HEK293 (cell line): ENCODE measurements around the gene DBI.
A peak's percentile ranks its signal among the peaks of the same experiment; 100 is the strongest.

Experiments
- CTCF ChIA-PET: fragments of 350-600 bp; formaldehyde crosslinking; extraction: SDS; loops from one replicate; lab custom pipeline; 2021; ENCODE audit warnings: antibody characterized with exemption; lab: Yijun Ruan, JAX
- POLR2A ChIA-PET: fragments of 300-600 bp; formaldehyde crosslinking; extraction: SDS; loops from one replicate; lab custom pipeline; 2020; ENCODE audit warnings: antibody characterized with exemption, inconsistent platforms; lab: Yijun Ruan, JAX
- H3K27ac ChIP-seq: fragments of 200-500 bp; sonication (Bioruptor generic); 2 replicates; pipeline ENCODE4 v1.5.1; 2014; ENCODE audit warnings: low read depth, low read length, control low read depth, inconsistent platforms; ENCODE audit errors: extremely low read depth
- H3K36me3 ChIP-seq, 2 experiments: fragments of 200-500 bp in 1 of 2; sonication (Bioruptor generic) in 1 of 2; 1 replicate in 1 of 2; 2 replicates in 1 of 2; pipeline ENCODE4 v1.5.1; 2014 to 2017; ENCODE audit warnings: inconsistent platforms in 2 of 2, low read length in 2 of 2; ENCODE audit not compliant: control insufficient read depth in 2 of 2, insufficient read depth in 1 of 2
- H3K4me1 ChIP-seq: fragments of 200-500 bp; sonication (Bioruptor generic); 2 replicates; pipeline ENCODE4 v1.5.1; 2014; ENCODE audit warnings: mild to moderate bottlenecking, low read length, inconsistent platforms; ENCODE audit not compliant: control insufficient read depth, insufficient read depth
- H3K4me3 ChIP-seq: 2 replicates; pipeline ENCODE4 v1.5.1; 2011; ENCODE audit warnings: low read depth, mild to moderate bottlenecking, control low read depth, low read length, moderate library complexity
- H3K9me3 ChIP-seq: fragments of 200-500 bp; sonication (Bioruptor generic); 2 replicates; pipeline ENCODE4 v1.5.1; 2014; ENCODE audit warnings: low read depth, low read length, inconsistent platforms; ENCODE audit not compliant: control insufficient read depth, insufficient read depth
- GLIS1 ChIP-seq: fragments of 450-650 bp; formaldehyde crosslinking; IDR thresholded peaks from 2 replicates; pipeline ENCODE4 v1.5.1; 2016; ENCODE audit warnings: missing biosample characterization, missing genetic modification characterization
- HOXC10 ChIP-seq: sonication (generic); formaldehyde crosslinking; IDR thresholded peaks from 2 replicates; pipeline ENCODE4 v1.8.1; 2023; ENCODE audit warnings: mild to moderate bottlenecking, missing genetic modification reagents
- IKZF3 ChIP-seq: fragments of 450-650 bp; IDR thresholded peaks from 2 replicates; pipeline ENCODE4 v1.5.0; 2018; ENCODE audit warnings: missing biosample characterization, mild to moderate bottlenecking, missing genetic modification characterization, moderate library complexity
- KLF10 ChIP-seq: fragments of 450-650 bp; IDR thresholded peaks from 2 replicates; pipeline ENCODE4 v1.5.1; 2018; ENCODE audit warnings: missing biosample characterization, mild to moderate bottlenecking, missing genetic modification characterization
- KLF8 ChIP-seq: fragments of 450-650 bp; formaldehyde crosslinking; IDR thresholded peaks from 2 replicates; pipeline ENCODE4 v1.5.1; 2016; ENCODE audit warnings: missing biosample characterization, missing genetic modification characterization
- PATZ1 ChIP-seq: fragments of 450-650 bp; formaldehyde crosslinking; IDR thresholded peaks from 2 replicates; pipeline ENCODE4 v1.5.1; 2016; ENCODE audit warnings: missing biosample characterization, missing genetic modification characterization
- SCRT2 ChIP-seq: fragments of 450-650 bp; formaldehyde crosslinking; IDR thresholded peaks from 2 replicates; pipeline ENCODE4 v1.5.1; 2016; ENCODE audit warnings: missing biosample characterization, missing genetic modification characterization
- YY2 ChIP-seq: fragments of 450-650 bp; formaldehyde crosslinking; IDR thresholded peaks from 2 replicates; pipeline ENCODE4 v1.5.1; 2016; ENCODE audit warnings: missing biosample characterization, missing genetic modification characterization
- ZBTB20 ChIP-seq: fragments of 450-650 bp; formaldehyde crosslinking; IDR thresholded peaks from 2 replicates; pipeline ENCODE4 v1.5.1; 2016; ENCODE audit warnings: missing biosample characterization, missing genetic modification characterization
- ZFP69B ChIP-seq: fragments of 450-650 bp; formaldehyde crosslinking; IDR thresholded peaks from 2 replicates; pipeline ENCODE4 v1.5.1; 2016; ENCODE audit warnings: missing biosample characterization, missing genetic modification characterization
- ZNF18 ChIP-seq: fragments of 450-650 bp; formaldehyde crosslinking; IDR thresholded peaks from 2 replicates; pipeline ENCODE4 v1.5.1; 2016; ENCODE audit warnings: missing biosample characterization, missing genetic modification characterization
- ZNF184 ChIP-seq: fragments of 450-650 bp; IDR thresholded peaks from 2 replicates; pipeline ENCODE4 v1.5.1; 2018; ENCODE audit warnings: missing biosample characterization, mild to moderate bottlenecking, missing genetic modification characterization
- ZNF248 ChIP-seq: fragments of 450-650 bp; formaldehyde crosslinking; IDR thresholded peaks from 2 replicates; pipeline ENCODE4 v1.5.1; 2017; ENCODE audit warnings: missing biosample characterization, missing genetic modification characterization
- ZNF302 ChIP-seq: fragments of 450-650 bp; formaldehyde crosslinking; IDR thresholded peaks from 2 replicates; pipeline ENCODE4 v1.5.1; 2016; ENCODE audit warnings: missing biosample characterization, missing genetic modification characterization, low read depth
- ZNF366 ChIP-seq: fragments of 450-650 bp; formaldehyde crosslinking; conservative IDR thresholded peaks from 2 replicates; pipeline ENCODE4 v1.5.1; 2016; ENCODE audit warnings: missing biosample characterization, missing genetic modification characterization
- ZNF423 ChIP-seq: fragments of 450-650 bp; formaldehyde crosslinking; IDR thresholded peaks from 2 replicates; pipeline ENCODE4 v1.5.1; 2016; ENCODE audit warnings: missing biosample characterization, missing genetic modification characterization
- ZNF433 ChIP-seq: fragments of 450-650 bp; formaldehyde crosslinking; IDR thresholded peaks from 2 replicates; pipeline ENCODE4 v1.5.1; 2016; ENCODE audit warnings: missing biosample characterization, missing genetic modification characterization, low read depth
- ZNF501 ChIP-seq: fragments of 450-650 bp; formaldehyde crosslinking; IDR thresholded peaks from 2 replicates; pipeline ENCODE4 v1.5.1; 2016; ENCODE audit warnings: missing biosample characterization, missing genetic modification characterization
- ZNF76 ChIP-seq: fragments of 450-650 bp; formaldehyde crosslinking; IDR thresholded peaks from 2 replicates; pipeline ENCODE4; 2016; ENCODE audit warnings: low read depth, missing biosample characterization, missing genetic modification characterization, borderline replicate concordance
- ZNF837 ChIP-seq: fragments of 450-650 bp; formaldehyde crosslinking; IDR thresholded peaks from 2 replicates; pipeline ENCODE4 v1.5.1; 2016; ENCODE audit warnings: missing biosample characterization, missing genetic modification characterization
- TF ChIP-seq, protein P1 (sequence below): fragments of 450-650 bp; formaldehyde crosslinking; IDR thresholded peaks from 2 replicates; pipeline ENCODE4 v1.5.1; 2016; ENCODE audit warnings: missing biosample characterization, missing genetic modification characterization
- TF ChIP-seq, protein P2 (sequence below): sonication (generic); formaldehyde crosslinking; IDR thresholded peaks from 2 replicates; pipeline ENCODE4 v1.8.1; 2022; ENCODE audit warnings: mild to moderate bottlenecking, moderate library complexity, missing genetic modification reagents
- TF ChIP-seq, protein P3 (sequence below): fragments of 450-650 bp; formaldehyde crosslinking; optimal IDR thresholded peaks from 2 replicates; pipeline ENCODE3; 2016; ENCODE audit warnings: missing biosample characterization, mild to moderate bottlenecking, missing genetic modification characterization
- TF ChIP-seq, protein P4 (sequence below): fragments of 450-650 bp; IDR thresholded peaks from 2 replicates; pipeline ENCODE4 v1.5.1; 2018; ENCODE audit warnings: missing biosample characterization, mild to moderate bottlenecking, missing genetic modification characterization

The DBI gene

GRCh38 chr2:119366649-119367471 lies at the start of gene DBI, which contains the start of gene C2orf76:
Gene DBI, plus strand, starts transcription at chr2:119366977. Its CDS starts 75 bp downstream, at chr2:119367052.
Gene C2orf76, minus strand, starts transcription at chr2:119366834. Its CDS starts 26,875 bp downstream, at chr2:119339959.
- H3K4me3 ChIP-seq: peak within 1 kb of the TSS; percentile 67
- peaks cover 13 to 38% of the 10 kb centered on the region in 2 experiments; a peak in 2 of 3 replicates for H3K36me3 ChIP-seq
- H3K27ac ChIP-seq: peak within 1 kb of the TSS; percentile 69
- POLR2A ChIA-PET: interaction anchor here (0.6 to 2.1 kb wide), 15 partner anchors 10 to 312 kb away, joined by 3 to 14 read pairs (median 4); partner anchors contain the start of gene TMEM177
- CTCF ChIA-PET: interaction anchor here (0.5 to 0.7 kb wide), 3 partner anchors 92 to 1355 kb away, joined by 3 read pairs; no protein-coding TSS in a partner anchor
- no peaks in the 10 kb centered on the region; the same call in 1 of the 2 replicates for H3K4me1 ChIP-seq
- no peaks in the 10 kb centered on the region for H3K9me3 ChIP-seq
- TF ChIP-seq KLF8 (tag by site-specific recombination) (peak; percentile 94), ZNF366 (tag by site-specific recombination) (no peak), ZNF433 (no peak), HOXC10 (CRISPR knock-in tag) (no peak), ZNF501 (tag by site-specific recombination) (peak; percentile 43; the same call in 1 of the 2 replicates), ZBTB20 (peak; percentile 85), IKZF3 (tag by site-specific recombination) (peak; percentile 29; the same call in 1 of the 2 replicates), KLF10 (tag by site-specific recombination) (peak; percentile 96), ZNF248 (tag by site-specific recombination) (no peak), PATZ1 (peak; percentile 87), ZNF76 (tag by site-specific recombination) (peak; percentile 91), ZNF423 (no peak), ZNF302 (tag by site-specific recombination) (no peak), SCRT2 (tag by site-specific recombination) (peak; percentile 59), ZFP69B (tag by site-specific recombination) (0 out of 2 replicates have a peak, but pooled peaks have one; percentile 21), ZNF837 (tag by site-specific recombination) (no peak), YY2 (tag by site-specific recombination) (no peak), ZNF18 (no peak), GLIS1 (no peak), ZNF184 (tag by site-specific recombination) (no peak)
- TF ChIP-seq, protein P1, sequence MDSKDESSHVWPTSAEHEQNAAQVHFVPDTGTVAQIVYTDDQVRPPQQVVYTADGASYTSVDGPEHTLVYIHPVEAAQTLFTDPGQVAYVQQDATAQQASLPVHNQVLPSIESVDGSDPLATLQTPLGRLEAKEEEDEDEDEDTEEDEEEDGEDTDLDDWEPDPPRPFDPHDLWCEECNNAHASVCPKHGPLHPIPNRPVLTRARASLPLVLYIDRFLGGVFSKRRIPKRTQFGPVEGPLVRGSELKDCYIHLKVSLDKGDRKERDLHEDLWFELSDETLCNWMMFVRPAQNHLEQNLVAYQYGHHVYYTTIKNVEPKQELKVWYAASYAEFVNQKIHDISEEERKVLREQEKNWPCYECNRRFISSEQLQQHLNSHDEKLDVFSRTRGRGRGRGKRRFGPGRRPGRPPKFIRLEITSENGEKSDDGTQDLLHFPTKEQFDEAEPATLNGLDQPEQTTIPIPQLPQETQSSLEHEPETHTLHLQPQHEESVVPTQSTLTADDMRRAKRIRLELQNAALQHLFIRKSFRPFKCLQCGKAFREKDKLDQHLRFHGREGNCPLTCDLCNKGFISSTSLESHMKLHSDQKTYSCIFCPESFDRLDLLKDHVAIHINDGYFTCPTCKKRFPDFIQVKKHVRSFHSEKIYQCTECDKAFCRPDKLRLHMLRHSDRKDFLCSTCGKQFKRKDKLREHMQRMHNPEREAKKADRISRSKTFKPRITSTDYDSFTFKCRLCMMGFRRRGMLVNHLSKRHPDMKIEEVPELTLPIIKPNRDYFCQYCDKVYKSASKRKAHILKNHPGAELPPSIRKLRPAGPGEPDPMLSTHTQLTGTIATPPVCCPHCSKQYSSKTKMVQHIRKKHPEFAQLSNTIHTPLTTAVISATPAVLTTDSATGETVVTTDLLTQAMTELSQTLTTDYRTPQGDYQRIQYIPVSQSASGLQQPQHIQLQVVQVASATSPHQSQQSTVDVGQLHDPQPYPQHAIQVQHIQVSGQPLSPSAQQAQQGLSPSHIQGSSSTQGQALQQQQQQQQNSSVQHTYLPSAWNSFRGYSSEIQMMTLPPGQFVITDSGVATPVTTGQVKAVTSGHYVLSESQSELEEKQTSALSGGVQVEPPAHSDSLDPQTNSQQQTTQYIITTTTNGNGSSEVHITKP (tag by site-specific recombination): peak; percentile 43; the same call in 1 of the 2 replicates
- TF ChIP-seq, protein P2, sequence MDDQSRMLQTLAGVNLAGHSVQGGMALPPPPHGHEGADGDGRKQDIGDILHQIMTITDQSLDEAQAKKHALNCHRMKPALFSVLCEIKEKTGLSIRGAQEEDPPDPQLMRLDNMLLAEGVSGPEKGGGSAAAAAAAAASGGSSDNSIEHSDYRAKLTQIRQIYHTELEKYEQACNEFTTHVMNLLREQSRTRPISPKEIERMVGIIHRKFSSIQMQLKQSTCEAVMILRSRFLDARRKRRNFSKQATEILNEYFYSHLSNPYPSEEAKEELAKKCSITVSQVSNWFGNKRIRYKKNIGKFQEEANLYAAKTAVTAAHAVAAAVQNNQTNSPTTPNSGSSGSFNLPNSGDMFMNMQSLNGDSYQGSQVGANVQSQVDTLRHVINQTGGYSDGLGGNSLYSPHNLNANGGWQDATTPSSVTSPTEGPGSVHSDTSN (CRISPR knock-in tag): peak; percentile 68; the same call in 1 of the 2 replicates
- TF ChIP-seq, protein P3, sequence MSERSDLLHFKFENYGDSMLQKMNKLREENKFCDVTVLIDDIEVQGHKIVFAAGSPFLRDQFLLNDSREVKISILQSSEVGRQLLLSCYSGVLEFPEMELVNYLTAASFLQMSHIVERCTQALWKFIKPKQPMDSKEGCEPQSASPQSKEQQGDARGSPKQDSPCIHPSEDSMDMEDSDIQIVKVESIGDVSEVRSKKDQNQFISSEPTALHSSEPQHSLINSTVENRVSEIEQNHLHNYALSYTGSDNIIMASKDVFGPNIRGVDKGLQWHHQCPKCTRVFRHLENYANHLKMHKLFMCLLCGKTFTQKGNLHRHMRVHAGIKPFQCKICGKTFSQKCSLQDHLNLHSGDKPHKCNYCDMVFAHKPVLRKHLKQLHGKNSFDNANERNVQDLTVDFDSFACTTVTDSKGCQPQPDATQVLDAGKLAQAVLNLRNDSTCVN (tag by site-specific recombination): peak; percentile 70
- TF ChIP-seq, protein P4, sequence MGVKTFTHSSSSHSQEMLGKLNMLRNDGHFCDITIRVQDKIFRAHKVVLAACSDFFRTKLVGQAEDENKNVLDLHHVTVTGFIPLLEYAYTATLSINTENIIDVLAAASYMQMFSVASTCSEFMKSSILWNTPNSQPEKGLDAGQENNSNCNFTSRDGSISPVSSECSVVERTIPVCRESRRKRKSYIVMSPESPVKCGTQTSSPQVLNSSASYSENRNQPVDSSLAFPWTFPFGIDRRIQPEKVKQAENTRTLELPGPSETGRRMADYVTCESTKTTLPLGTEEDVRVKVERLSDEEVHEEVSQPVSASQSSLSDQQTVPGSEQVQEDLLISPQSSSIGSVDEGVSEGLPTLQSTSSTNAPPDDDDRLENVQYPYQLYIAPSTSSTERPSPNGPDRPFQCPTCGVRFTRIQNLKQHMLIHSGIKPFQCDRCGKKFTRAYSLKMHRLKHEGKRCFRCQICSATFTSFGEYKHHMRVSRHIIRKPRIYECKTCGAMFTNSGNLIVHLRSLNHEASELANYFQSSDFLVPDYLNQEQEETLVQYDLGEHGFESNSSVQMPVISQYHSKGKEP (tag by site-specific recombination): no peak
